Measurements from ENCODE around the gene ST3GAL6. TPM values are rescaled to one million over a fixed set of nuclear protein-coding genes. Genes with fewer than 3 reads are reported as not detected.
A peak's percentile ranks its signal among the peaks of the same experiment; 100 is the strongest.

The ST3GAL6 gene
- total and polyA plus RNA-seq, 10 of the 15 experiments (the other 5 are each of a cell fraction or from before 2014, with no cell fraction given), result 19.5 to 41.2 (median 37.4) TPM

GRCh38 chr3:98734306-98734705, 28.8 kb upstream of the ST3GAL6 start:
- Histone ChIP-seq H3K79me2 (ENCODE audit: control insufficient read depth, insufficient read depth, low read length) (peaks cover 37% of the 10 kb centered on the region), H3K9me3 (replicated peaks; ENCODE audit: control insufficient read depth, insufficient read depth, low read length) (no peaks in the 10 kb centered on the region), H3K4me2 (ENCODE audit: control insufficient read depth, insufficient read depth) (peak overlapping the region; percentile 73), H2AFZ (ENCODE audit: control insufficient read depth, low read depth, low read length) (peak overlapping the region; percentile 64; the same call in 1 of the 2 replicates), H3K27me3 (replicated peaks in 1 of 2; ENCODE audit: control insufficient read depth in 2 of 2, insufficient read depth in 2 of 2, low read length in 1 of 2) (no peaks in the 10 kb centered on the region), H3K36me3 (ENCODE audit: control insufficient read depth in 2 of 2, insufficient read depth in 2 of 2, low read length in 1 of 2) (no peaks in the 10 kb centered on the region), H4K20me1 (ENCODE audit: control insufficient read depth, insufficient read depth) (no peaks in the 10 kb centered on the region), H3K27ac (ENCODE audit: control insufficient read depth, insufficient read depth) (no peak overlapping the region; the same call in 1 of the 2 replicates), H3K4me3 (peak overlapping the region; percentile 80), H3K4me1 (ENCODE audit: control insufficient read depth, insufficient read depth, low read length) (no peaks in the 10 kb centered on the region), H3K9ac (ENCODE audit: control insufficient read depth, insufficient read depth, low read length) (peak overlapping the region; percentile 73; the same call in 1 of the 2 replicates)
- RAD21 ChIA-PET (ENCODE audit: unreplicated experiment), result interaction anchor here (1.1 to 7.4 kb wide), 13 partner anchors 8 to 147 kb away, joined by 3 to 48 read pairs (median 6); no protein-coding TSS in a partner anchor
- TF ChIP-seq ELK1 (IDR thresholded peaks at IDR 0.05; ENCODE audit: low read depth, low read length) (no peak), FOS (IDR thresholded peaks at IDR 0.05; ENCODE audit: borderline replicate concordance, extremely low read depth, insufficient read length) (no peak), ZNF274 (IDR thresholded peaks at IDR 0.05; ENCODE audit: insufficient read depth, insufficient read length) (no peak), ZNF592 (IDR thresholded peaks at IDR 0.05) (no peak), MYC (IDR thresholded peaks at IDR 0.05; ENCODE audit: insufficient read depth, insufficient read length, insufficient replicate concordance, low read length, severe bottlenecking) (no peak), EED (IDR thresholded peaks at IDR 0.05; ENCODE audit: low read depth) (no peak), NR2F1 (conservative IDR thresholded peaks at IDR 0.05) (no peak), RELA (IDR thresholded peaks at IDR 0.05; ENCODE audit: borderline replicate concordance, partially characterized antibody) (no peak), RELB (IDR thresholded peaks at IDR 0.05; ENCODE audit: low read depth) (no peak)
- SMC1A ChIA-PET (ENCODE audit: uncharacterized antibody, unreplicated experiment), result interaction anchor here (0.7 to 4.8 kb wide), 18 partner anchors 10 to 186 kb away, joined by 3 to 51 read pairs (median 7); partner anchors contain the start of gene ST3GAL6
- ATAC-seq, result no peak
- FAIRE-seq, result no peak
- WGBS (ENCODE audit: insufficient coverage, insufficient replicate concordance, low lambda C conversion rate, missing lambda C conversion rate), result 21% methylated on average over 4 of the region's 4 CpGs
- POLR2A ChIA-PET, result interaction anchor here (1.0 to 5.3 kb wide), 8 partner anchors 10 to 178 kb away, joined by 3 to 43 read pairs (median 4); partner anchors contain the start of gene ST3GAL6
- in situ Hi-C loops (cut with MboI), result no loop called here
- intact Hi-C loops (cut with micrococcal nuclease; ENCODE audit: unreplicated experiment), result loop anchor here (5.0 kb wide), 2 partner anchors 38 to 202 kb away; partner anchors contain the start of gene GPR15
- no peak for DNase-seq (ENCODE audit: low read depth, low spot score)
- BruUV-seq (replicated peaks), result no TSS peak
- CTCF ChIA-PET, result interaction anchor here (0.7 to 1.8 kb wide), 5 partner anchors 14 to 201 kb away, joined by 3 to 6 read pairs (median 5); no protein-coding TSS in a partner anchor
